ENCODE results near the gene TNKS1BP1. TPM values are rescaled to one million over a fixed set of nuclear protein-coding genes. Genes with fewer than 3 reads are reported as not detected.

The TNKS1BP1 gene
- total RNA-seq, result 100 to 1,000 TPM in 3 of 5 donors, 10 to 100 TPM in 2; 59.4 to 238 (median 126) TPM
- polyA plus RNA-seq, result 100 to 1,000 TPM in 2 of 3 donors, 10 to 100 TPM in 1; 84.9 to 136 (median 111) TPM
- long read RNA-seq, donor 1, partial matches to known transcripts, result 11 of 15 reads
- long read RNA-seq, donor 1, other reads (novel, unspliced or antisense), result 0 of 15 reads
- long read RNA-seq, donor 2, partial matches to known transcripts, result 17 of 19 reads
- long read RNA-seq, donor 2, other reads (novel, unspliced or antisense), result 0 of 19 reads
- long read RNA-seq, donor 3, partial matches to known transcripts, result 22 of 24 reads
- long read RNA-seq, donor 3, other reads (novel, unspliced or antisense), result 0 of 24 reads
- long read RNA-seq, donor 4, result 0 reads
- long read RNA-seq, donor 5, partial matches to known transcripts, result 58 of 65 reads
- long read RNA-seq, donor 5, other reads (novel, unspliced or antisense), result 0 of 65 reads
- long read RNA-seq, donor 6, transcript TNKS1BP1-202 (6 exons, 1,946 nt), result major isoform, 5 of 70 reads
- long read RNA-seq, donor 6, partial matches to known transcripts, result 57 of 70 reads
- long read RNA-seq, donor 6, other reads (novel, unspliced or antisense), result 0 of 70 reads
- long read RNA-seq, donor 7, partial matches to known transcripts, result 54 of 55 reads
- long read RNA-seq, donor 7, other reads (novel, unspliced or antisense), result 0 of 55 reads
- long read RNA-seq, donor 8, partial matches to known transcripts, result 37 of 40 reads
- long read RNA-seq, donor 8, other reads (novel, unspliced or antisense), result 0 of 40 reads
- long read RNA-seq, donor 9, partial matches to known transcripts, result 44 of 45 reads
- long read RNA-seq, donor 9, other reads (novel, unspliced or antisense), result 0 of 45 reads
- long read RNA-seq, donor 10, full-length matches to known transcripts, result 3 of 3 reads
- long read RNA-seq, donor 10, partial matches to known transcripts, result 0 of 3 reads
- long read RNA-seq, donor 10, other reads (novel, unspliced or antisense), result 0 of 3 reads

- WGBS, 5 donors, result 0 to 1% (median 1%) methylated on average over 38 to 61 of the region's 61 CpGs
- peak; percentile 98 for DNase-seq
- Histone ChIP-seq H3K9me3 (no peaks in the 10 kb centered on the region), H3K4me1 (peaks cover 42 to 54% (median 47%) of the 10 kb centered on the region in 4 donors), H3K27me3 (no peaks in the 10 kb centered on the region), H3K4me3 (peak within 1 kb of the TSS; percentile 77 to 90 (median 84)), H3K36me3 (peaks cover 34 to 48% (median 47%) of the 10 kb centered on the region in 4 donors), H3K27ac (peak within 1 kb of the TSS; percentile 94 to 99 (median 98))
- intact Hi-C loops (cut with DNase I; ENCODE audit: low total_unique reads), result no loop called here
- TF ChIP-seq EP300 (IDR thresholded peaks at IDR 0.05) (no peak), POLR2AphosphoS5 (IDR thresholded peaks at IDR 0.05) (peak; percentile 58 to 82 (median 77)), POLR2A (IDR thresholded peaks at IDR 0.05) (peak in 2 of 4 donors; percentile 44 to 72), CTCF (IDR thresholded peaks at IDR 0.05) (peak in 1 of 7 experiments; percentile 12)
These were observed at the start of gene TNKS1BP1 for GRCh38 chr11:57324886-57325734. Gene TNKS1BP1 (minus strand): TSS chr11:57324952. CDS start chr11:57321885, 3,067 bp downstream.

- no peak for DNase-seq
- H3K27me3 ChIP-seq, result peaks cover 0 to 14% (median 0%) of the 10 kb centered on the region in 3 donors
- H3K9me3 ChIP-seq, result no peaks in the 10 kb centered on the region
- H3K27ac ChIP-seq, result no peak overlapping the region
- TF ChIP-seq CTCF (IDR thresholded peaks at IDR 0.05) (no peak), POLR2A (IDR thresholded peaks at IDR 0.05) (no peak), EP300 (IDR thresholded peaks at IDR 0.05) (no peak), POLR2AphosphoS5 (IDR thresholded peaks at IDR 0.05) (no peak)
- H3K4me3 ChIP-seq, result no peak overlapping the region
- 39 to 56% (median 45%) methylated on average over 3 of the region's 3 CpGs for WGBS, 5 donors
- intact Hi-C loops (cut with DNase I; ENCODE audit: low total_unique reads), result no loop called here
- H3K4me1 ChIP-seq, result no peaks in the 10 kb centered on the region
- H3K36me3 ChIP-seq, result no peaks in the 10 kb centered on the region
These were observed 48.4 kb upstream of the TNKS1BP1 start for GRCh38 chr11:57373146-57373545.

- Histone ChIP-seq H3K4me3 (no peak overlapping the region), H3K4me1 (no peaks in the 10 kb centered on the region), H3K27me3 (no peaks in the 10 kb centered on the region), H3K36me3 (no peaks in the 10 kb centered on the region), H3K27ac (no peak overlapping the region), H3K9me3 (no peaks in the 10 kb centered on the region)
- no peak for DNase-seq
- TF ChIP-seq POLR2AphosphoS5 (IDR thresholded peaks at IDR 0.05) (no peak), CTCF (IDR thresholded peaks at IDR 0.05) (no peak), POLR2A (IDR thresholded peaks at IDR 0.05) (no peak), EP300 (IDR thresholded peaks at IDR 0.05) (no peak)
- intact Hi-C loops (cut with DNase I; ENCODE audit: low total_unique reads), result no loop called here
These were observed 46.2 kb upstream of the TNKS1BP1 start for GRCh38 chr11:57370941-57371340.
